Suprapubic skin (tissue), 4 donors: ENCODE results near the gene INPP5F.

ENCODE experiments used
- EP300 ChIP-seq: sonication (generic); formaldehyde crosslinking; IDR thresholded peaks from one replicate; pipeline ENCODE4 v1.6.1; 2017; ENCODE audit warnings: antibody characterized with exemption
- POLR2A ChIP-seq, 2 donors: fragments of 450-650 bp; IDR thresholded peaks; one replicate each; pipeline ENCODE4 v1.6.1; 2017; ENCODE audit warnings: antibody characterized with exemption in 2 of 2, mild to moderate bottlenecking in 2 of 2, moderate library complexity in 2 of 2
- POLR2AphosphoS5 ChIP-seq, 3 donors: sonication (generic); formaldehyde crosslinking; IDR thresholded peaks; one replicate each; pipeline ENCODE4 v1.6.1; 2017; ENCODE audit warnings: antibody characterized with exemption in 3 of 3
- TF ChIP-seq, protein P1 (sequence below), 2 donors: fragments of 200-600 bp in 1 of 2; fragments of 450-650 bp in 1 of 2; sonication (generic) in 1 of 2; IDR thresholded peaks; one replicate each; pipeline ENCODE4 v1.5.1; 2016 to 2019; ENCODE audit warnings: antibody characterized with exemption in 2 of 2, mild to moderate bottlenecking in 1 of 2, moderate library complexity in 1 of 2

DNA sequence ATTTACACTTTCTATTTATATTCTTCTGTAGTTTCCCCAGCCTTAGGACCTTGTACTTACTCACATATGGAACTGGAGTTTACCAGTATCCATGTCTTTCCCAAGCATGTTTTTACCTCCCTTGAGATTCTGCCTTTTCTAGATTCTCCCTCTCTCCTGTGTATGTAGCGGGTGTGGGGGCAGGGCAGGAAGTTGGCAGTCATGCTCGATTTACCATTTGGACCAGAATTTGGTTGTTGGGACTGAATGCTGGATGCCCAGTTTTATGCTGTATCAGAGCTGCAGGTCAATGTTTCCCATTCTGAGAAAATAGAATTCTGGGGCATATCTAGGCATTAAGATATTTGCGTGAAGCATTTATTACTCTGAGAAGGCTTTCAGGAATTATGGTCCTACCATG lies 14.2 kb downstream of the INPP5F start:
- no peak for TF ChIP-seq POLR2AphosphoS5 (IDR thresholded peaks at IDR 0.05)
- TF ChIP-seq, protein P1, sequence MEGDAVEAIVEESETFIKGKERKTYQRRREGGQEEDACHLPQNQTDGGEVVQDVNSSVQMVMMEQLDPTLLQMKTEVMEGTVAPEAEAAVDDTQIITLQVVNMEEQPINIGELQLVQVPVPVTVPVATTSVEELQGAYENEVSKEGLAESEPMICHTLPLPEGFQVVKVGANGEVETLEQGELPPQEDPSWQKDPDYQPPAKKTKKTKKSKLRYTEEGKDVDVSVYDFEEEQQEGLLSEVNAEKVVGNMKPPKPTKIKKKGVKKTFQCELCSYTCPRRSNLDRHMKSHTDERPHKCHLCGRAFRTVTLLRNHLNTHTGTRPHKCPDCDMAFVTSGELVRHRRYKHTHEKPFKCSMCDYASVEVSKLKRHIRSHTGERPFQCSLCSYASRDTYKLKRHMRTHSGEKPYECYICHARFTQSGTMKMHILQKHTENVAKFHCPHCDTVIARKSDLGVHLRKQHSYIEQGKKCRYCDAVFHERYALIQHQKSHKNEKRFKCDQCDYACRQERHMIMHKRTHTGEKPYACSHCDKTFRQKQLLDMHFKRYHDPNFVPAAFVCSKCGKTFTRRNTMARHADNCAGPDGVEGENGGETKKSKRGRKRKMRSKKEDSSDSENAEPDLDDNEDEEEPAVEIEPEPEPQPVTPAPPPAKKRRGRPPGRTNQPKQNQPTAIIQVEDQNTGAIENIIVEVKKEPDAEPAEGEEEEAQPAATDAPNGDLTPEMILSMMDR (IDR thresholded peaks at IDR 0.05) = no peak
- TF ChIP-seq POLR2A (IDR thresholded peaks at IDR 0.05) = no peak
- no peak for TF ChIP-seq EP300
